Muscle of arm (tissue), 12 donors: ENCODE results near the gene CFAP77. TPM values are rescaled to one million over a fixed set of nuclear protein-coding genes. Genes with fewer than 3 reads are reported as not detected.

Source experiments
- DNase-seq: peaks from one replicate; pipeline ENCODE4 v3.0.0-alpha.2; 2013
- polyA plus RNA-seq, 12 donors: library from polyadenylated mRNA; unstranded; fragments of 120-200 nt; gene quantifications; one replicate each; pipeline ENCODE4 v1.2.1, GENCODE V29; 2013; ENCODE audit not compliant: insufficient read length in 12 of 12

CFAP77 gene
- polyA plus RNA-seq, 12 donors = 0.09 to 0.32 (median 0.18) TPM; not detected in 9

GRCh38 chr9:132487980-132488535 lies 78.0 kb downstream of the CFAP77 start:
- no peak for DNase-seq

- DNase-seq = no peak
Observed at GRCh38 chr9:132488626-132489025, 78.6 kb downstream of the CFAP77 start.

- no peak for DNase-seq
Observed at GRCh38 chr9:132489536-132489935, 79.5 kb downstream of the CFAP77 start.

- DNase-seq = no peak
Observed at GRCh38 chr9:132494857-132495256, 84.8 kb downstream of the CFAP77 start.

- DNase-seq = no peak
Observed at GRCh38 chr9:132497731-132498130, 87.7 kb downstream of the CFAP77 start.

- DNase-seq = no peak
Observed at GRCh38 chr9:132498531-132499210, 88.7 kb downstream of the CFAP77 start.

- DNase-seq = no peak
Observed at GRCh38 chr9:132499251-132499650, 89.2 kb downstream of the CFAP77 start.

GRCh38 chr9:132500193-132500592 lies 90.2 kb downstream of the CFAP77 start:
- DNase-seq = no peak

- no peak for DNase-seq
Observed at GRCh38 chr9:132502480-132502879, 92.5 kb downstream of the CFAP77 start.

GRCh38 chr9:132503116-132503515 lies 93.1 kb downstream of the CFAP77 start:
- no peak for DNase-seq

- DNase-seq = no peak
Observed at GRCh38 chr9:132504488-132504887, 94.5 kb downstream of the CFAP77 start.

GRCh38 chr9:132505991-132506655 lies 96.1 kb downstream of the CFAP77 start:
- DNase-seq = no peak

- no peak for DNase-seq
Observed at GRCh38 chr9:132506977-132507669, 97.1 kb downstream of the CFAP77 start.

- peak; percentile 74 for DNase-seq
Observed at GRCh38 chr9:132507670-132508469, 97.9 kb downstream of the CFAP77 start.

GRCh38 chr9:132509928-132510874 lies 100.2 kb downstream of the CFAP77 start:
- no peak for DNase-seq

- no peak for DNase-seq
Observed at GRCh38 chr9:132511191-132511999, 101.4 kb downstream of the CFAP77 start.

GRCh38 chr9:132513416-132513815 lies 103.4 kb downstream of the CFAP77 start:
- DNase-seq = no peak

GRCh38 chr9:132514011-132514744 lies 104.2 kb downstream of the CFAP77 start:
- DNase-seq = no peak

- no peak for DNase-seq
Observed at GRCh38 chr9:132514821-132515220, 104.8 kb downstream of the CFAP77 start.
